H1 (cell line): Measurements from ENCODE around the gene TNF. TPM values are rescaled to one million over a fixed set of nuclear protein-coding genes. Genes with fewer than 3 reads are reported as not detected.

ENCODE experiments used
- CTCF ChIA-PET: fragments of 300-600 bp; sonication (Branson Sonifier 250); formaldehyde crosslinking; loops from one replicate; lab custom pipeline; 2021; ENCODE audit not compliant: partially characterized antibody; lab: Charles Lee
- POLR2A ChIA-PET: fragments of 300-600 bp; sonication (Branson Sonifier 250); formaldehyde crosslinking; loops from one replicate; lab custom pipeline; 2021; ENCODE audit warnings: inconsistent platforms; ENCODE audit not compliant: partially characterized antibody; lab: Charles Lee
- DNase-seq, 2 experiments: peaks; one replicate each; pipeline versions ENCODE4 v3.0.0 to v3.0.0-alpha.2; 2010 to 2022; ENCODE audit warnings: low spot score in 2 of 2, low read depth in 1 of 2, mixed read lengths in 1 of 2
- FAIRE-seq: peaks from 2 replicates; lab custom pipeline; 2011; peaks lifted over from hg19 to GRCh38; lab: Jason Lieb, UNC
- H2AFZ ChIP-seq: 2 replicates; pipeline ENCODE4 v1.8.1; 2012; ENCODE audit warnings: low read length, inconsistent platforms
- H2AK5ac ChIP-seq: 2 replicates; pipeline ENCODE4 v1.6.1; 2013; ENCODE audit warnings: low read depth, low read length
- H2BK120ac ChIP-seq: replicated peaks from 2 replicates; pipeline ENCODE3; 2013; ENCODE audit warnings: low read depth, low read length, inconsistent platforms
- H2BK12ac ChIP-seq: 2 replicates; pipeline ENCODE4 v1.6.1; 2013; ENCODE audit warnings: low read depth, low read length
- H2BK15ac ChIP-seq: 2 replicates; pipeline ENCODE4 v1.6.1; 2013; ENCODE audit warnings: low read length
- H2BK20ac ChIP-seq: 2 replicates; pipeline ENCODE4 v1.6.1; 2013; ENCODE audit warnings: low read length
- H2BK5ac ChIP-seq: 2 replicates; pipeline ENCODE4 v1.6.1; 2013; ENCODE audit warnings: low read depth, low read length
- H3K14ac ChIP-seq: 2 replicates; pipeline ENCODE4 v1.6.1; 2013; ENCODE audit warnings: inconsistent platforms; ENCODE audit not compliant: insufficient read length
- H3K18ac ChIP-seq: 2 replicates; pipeline ENCODE4 v1.6.1; 2013; ENCODE audit warnings: low read length; ENCODE audit errors: extremely low read depth
- H3K23ac ChIP-seq: 2 replicates; pipeline ENCODE4 v1.6.1; 2013; ENCODE audit warnings: inconsistent platforms; ENCODE audit not compliant: insufficient read length
- H3K23me2 ChIP-seq: 2 replicates; pipeline ENCODE4 v1.6.1; 2013; ENCODE audit warnings: low read depth, low read length
- H3K27ac ChIP-seq: 2 replicates; pipeline ENCODE4 v1.6.1; 2011; ENCODE audit warnings: low read depth, low read length, inconsistent platforms
- H3K27me3 ChIP-seq, 4 experiments: replicated peaks in 1 of 4; 1 replicate in 1 of 4; 2 replicates in 3 of 4; pipeline versions ENCODE4 v1.6.1 to v1.8.1; 2011 to 2013; ENCODE audit warnings: low read length in 3 of 4, mild to moderate bottlenecking in 3 of 4, inconsistent platforms in 2 of 4, mixed read lengths in 2 of 4, moderate library complexity in 1 of 4; ENCODE audit not compliant: control insufficient read depth in 3 of 4, insufficient read depth in 3 of 4; ENCODE audit errors: extremely low read depth in 1 of 4
- H3K36me3 ChIP-seq, 4 experiments: 2 replicates each; pipeline versions ENCODE4 v1.6.1 to v1.8.1; 2011 to 2013; ENCODE audit warnings: mild to moderate bottlenecking in 4 of 4, low read length in 3 of 4, moderate library complexity in 2 of 4, control low read depth in 1 of 4, inconsistent platforms in 1 of 4; ENCODE audit not compliant: insufficient read depth in 4 of 4, control insufficient read depth in 2 of 4
- H3K4ac ChIP-seq: replicated peaks from 2 replicates; pipeline ENCODE3; 2013; ENCODE audit warnings: low read length, low read depth, mixed read lengths, inconsistent platforms; ENCODE audit not compliant: insufficient read length
- H3K4me1 ChIP-seq, 4 experiments: replicated peaks in 1 of 4; 1 replicate in 1 of 4; 2 replicates in 3 of 4; pipeline versions ENCODE4 v1.6.1 to v1.8.1; 2011 to 2013; ENCODE audit warnings: low read length in 3 of 4, inconsistent platforms in 2 of 4, mixed read lengths in 1 of 4; ENCODE audit not compliant: insufficient read depth in 4 of 4, control insufficient read depth in 3 of 4
- H3K4me2 ChIP-seq, 2 experiments: 2 replicates each; pipeline versions ENCODE4 v1.6.1 to v1.8.1; 2011 to 2013; ENCODE audit warnings: low read depth in 2 of 2, low read length in 2 of 2, control low read depth in 1 of 2, inconsistent platforms in 1 of 2, mild to moderate bottlenecking in 1 of 2; ENCODE audit not compliant: insufficient read depth in 1 of 2
- H3K4me3 ChIP-seq, 4 experiments: fragments of 200-600, 300-600 bp in 1 of 4; sonication (generic), shearing (Covaris generic), sonication (Bioruptor Twin) in 1 of 4; 2 replicates each; pipeline versions ENCODE4 v1.5.1 to v1.8.1; 2011 to 2016; ENCODE audit warnings: low read length in 4 of 4, low read depth in 3 of 4, control low read depth in 2 of 4, inconsistent platforms in 2 of 4, mild to moderate bottlenecking in 2 of 4, mixed read lengths in 1 of 4, moderate library complexity in 1 of 4; ENCODE audit not compliant: insufficient read depth in 2 of 4; ENCODE audit errors: extremely low read depth in 1 of 4
- H3K56ac ChIP-seq: replicated peaks from 2 replicates; pipeline ENCODE3; 2013; ENCODE audit warnings: low read depth, mild to moderate bottlenecking, mixed read lengths, low read length, inconsistent platforms; ENCODE audit not compliant: insufficient read length
- H3K79me1 ChIP-seq: 2 replicates; pipeline ENCODE4 v1.6.1; 2013; ENCODE audit warnings: low read depth, low read length, control low read depth
- H3K79me2 ChIP-seq, 2 experiments: 2 replicates each; pipeline versions ENCODE4 v1.6.1 to v1.8.1; 2012 to 2013; ENCODE audit warnings: low read length in 2 of 2, mild to moderate bottlenecking in 2 of 2, inconsistent platforms in 1 of 2; ENCODE audit not compliant: insufficient read depth in 2 of 2, control insufficient read depth in 1 of 2
- H3K9ac ChIP-seq, 4 experiments: replicated peaks in 1 of 4; 1 replicate in 1 of 4; 2 replicates in 3 of 4; pipeline versions ENCODE4 v1.6.1 to v1.8.1; 2011 to 2013; ENCODE audit warnings: low read depth in 3 of 4, low read length in 3 of 4, control low read depth in 2 of 4, mild to moderate bottlenecking in 2 of 4, moderate library complexity in 2 of 4, inconsistent platforms in 1 of 4; ENCODE audit errors: extremely low read depth in 1 of 4
- H3K9me3 ChIP-seq, 2 experiments: 2 replicates each; pipeline versions ENCODE4 v1.6.1 to v1.8.1; 2012 to 2013; ENCODE audit warnings: mild to moderate bottlenecking in 2 of 2, moderate library complexity in 2 of 2, control low read depth in 1 of 2, inconsistent platforms in 1 of 2, low read depth in 1 of 2, low read length in 1 of 2, mixed read lengths in 1 of 2; ENCODE audit not compliant: insufficient read depth in 2 of 2
- H4K20me1 ChIP-seq, 2 experiments: replicated peaks in 1 of 2; 2 replicates each; pipeline versions ENCODE3 to v1.8.1; 2011 to 2013; ENCODE audit warnings: inconsistent platforms in 2 of 2, low read length in 2 of 2, mild to moderate bottlenecking in 1 of 2; ENCODE audit not compliant: insufficient read depth in 2 of 2, control insufficient read depth in 1 of 2
- H4K5ac ChIP-seq: 2 replicates; pipeline ENCODE4 v1.6.1; 2013; ENCODE audit warnings: low read length, low read depth, mixed read lengths, inconsistent platforms; ENCODE audit not compliant: insufficient read length
- H4K8ac ChIP-seq: 2 replicates; pipeline ENCODE4 v1.8.0; 2013; ENCODE audit warnings: mild to moderate bottlenecking, moderate library complexity, low read length, inconsistent platforms; ENCODE audit not compliant: insufficient read depth; ENCODE audit errors: extremely low read depth
- H4K91ac ChIP-seq: replicated peaks from 2 replicates; pipeline ENCODE3; 2013; ENCODE audit warnings: low read length, mixed read lengths, inconsistent platforms; ENCODE audit not compliant: insufficient read length
- BACH1 ChIP-seq: IDR thresholded peaks from 2 replicates; pipeline ENCODE4 v1.6.1; 2012; ENCODE audit warnings: low read length, improper control_type of control experiment
- CBX5 ChIP-seq: fragments of 300-800, 300-1000 bp; sonication (generic); IDR thresholded peaks from 2 replicates; pipeline ENCODE4 v1.7.1; 2016; ENCODE audit warnings: antibody characterized with exemption, low read length, low read depth
- KDM4A ChIP-seq: IDR thresholded peaks from one replicate; pipeline ENCODE4 v1.7.1; 2012; ENCODE audit warnings: low read depth, mild to moderate bottlenecking, moderate library complexity, low read length, inconsistent platforms; ENCODE audit not compliant: severe bottlenecking
- NANOG ChIP-seq: IDR thresholded peaks from 2 replicates; pipeline ENCODE4 v1.6.1; 2011; ENCODE audit warnings: low read length, low read depth, mild to moderate bottlenecking, inconsistent platforms; ENCODE audit not compliant: insufficient read depth, poor library complexity, severe bottlenecking
- POLR2A ChIP-seq, 2 experiments: IDR thresholded peaks; 1 replicate in 1 of 2; 2 replicates in 1 of 2; pipeline ENCODE4 v1.6.1; 2011; ENCODE audit warnings: low read depth in 2 of 2, low read length in 2 of 2, mild to moderate bottlenecking in 2 of 2; ENCODE audit errors: control extremely low read depth in 1 of 2
- RAD21 ChIP-seq, 2 experiments: IDR thresholded peaks in 1 of 2; conservative IDR thresholded peaks in 1 of 2; 2 replicates each; pipeline ENCODE4 v1.6.1; 2011; ENCODE audit warnings: low read depth in 2 of 2, low read length in 2 of 2, improper control_type of control experiment in 1 of 2, inconsistent platforms in 1 of 2, mild to moderate bottlenecking in 1 of 2, moderate library complexity in 1 of 2
- RBBP5 ChIP-seq: IDR thresholded peaks from 2 replicates; pipeline ENCODE4 v1.7.1; 2012; ENCODE audit warnings: low read depth, mild to moderate bottlenecking, inconsistent platforms, low read length, moderate library complexity, borderline replicate concordance
- SIRT6 ChIP-seq: IDR thresholded peaks from one replicate; pipeline ENCODE4 v1.7.1; 2012; ENCODE audit warnings: low read length, inconsistent platforms
- SP1 ChIP-seq: IDR thresholded peaks from 2 replicates; pipeline ENCODE4 v1.6.1; 2011; ENCODE audit warnings: low read depth, low read length
- WGBS, 2 experiments: shearing (Covaris generic) in 1 of 2; methylation state at CpG; one replicate each; pipeline versions ENCODE4 v1.1.6 to v1.1.7; 2013 to 2015; ENCODE audit warnings: low lambda C conversion rate in 2 of 2, mixed read lengths in 2 of 2, inconsistent platforms in 1 of 2, low coverage in 1 of 2, missing lambda C conversion rate in 1 of 2; ENCODE audit not compliant: insufficient replicate concordance in 2 of 2, insufficient coverage in 1 of 2, insufficient read length in 1 of 2; ENCODE audit errors: extremely low coverage in 1 of 2, missing lambda C conversion rate in 1 of 2; 5-methylcytosine and 5-hydroxymethylcytosine counted together
- polyA plus RNA-seq, 7 experiments: library from polyadenylated mRNA; depleted of rRNA in 3 of 7; stranded (reverse) in 5 of 7; unstranded in 2 of 7; fragments of >200 nt in 5 of 7; fragments of 200-250 nt in 2 of 7; gene quantifications; 1 replicate in 5 of 7; 2 replicates in 1 of 7; 4 replicates in 1 of 7; pipeline versions ENCODE4 v1.2.1 to v1.2.3, GENCODE V29; 2011 to 2013; ENCODE audit warnings: missing spikeins in 2 of 7, mixed read lengths in 2 of 7
- total RNA-seq: library from RNA; stranded (reverse); fragmentation: NEBNext Ultra II Directional; extraction: Animal tissue kit (Norgen Biotek cat#: 25700); gene quantifications from 2 replicates; pipeline ENCODE4 v1.2.1, GENCODE V29; 2021
- TF ChIP-seq, protein P1 (sequence below): IDR thresholded peaks from 2 replicates; pipeline ENCODE4 v1.6.1; 2012; ENCODE audit warnings: low read length, inconsistent platforms
- TF ChIP-seq, protein P2 (sequence below): IDR thresholded peaks from 2 replicates; pipeline ENCODE4 v1.6.1; 2011; ENCODE audit warnings: low read length, improper control_type of control experiment

Gene TNF
- total and polyA plus RNA-seq, 2 of the 8 experiments (the other 6 are each of a cell fraction or from before 2014, with no cell fraction given): not detected

DNA sequence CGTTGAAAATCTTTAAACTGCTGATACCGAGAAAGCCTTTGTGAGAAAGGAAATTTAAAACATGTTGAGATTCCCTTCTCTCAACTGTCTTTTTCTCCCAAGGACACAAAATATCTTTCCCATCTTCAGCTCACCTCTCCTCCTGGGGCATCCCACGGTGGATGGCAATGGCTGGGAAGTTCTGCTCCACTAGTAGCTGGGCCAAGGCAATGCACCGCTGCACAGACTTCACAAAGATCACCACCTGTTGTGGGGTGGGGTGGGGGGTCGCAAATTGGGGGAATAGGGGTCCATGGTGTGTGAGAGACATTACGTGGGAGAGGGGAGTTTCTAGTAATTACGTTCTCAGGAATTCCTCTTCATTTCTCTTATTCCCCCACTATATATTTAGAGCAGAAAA, 44.2 kb upstream of the TNF start:
- Histone ChIP-seq H4K8ac (no peak overlapping the region), H3K23ac (no peak overlapping the region), H2AFZ (no peak overlapping the region), H3K36me3 (peaks cover 54 to 70% (median 61%) of the 10 kb centered on the region in 4 experiments), H2BK20ac (no peak overlapping the region), H3K27me3 (no peaks in the 10 kb centered on the region), H3K23me2 (no peaks in the 10 kb centered on the region), H3K4me1 (peaks cover 1 to 5% (median 4%) of the 10 kb centered on the region in 4 experiments; a peak in 4 of 7 replicates), H3K4me3 (no peak overlapping the region), H3K56ac (no peak overlapping the region), H3K9me3 (no peaks in the 10 kb centered on the region), H3K4ac (no peak overlapping the region), H3K14ac (no peak overlapping the region), H3K4me2 (no peak overlapping the region), H2BK5ac (no peak overlapping the region), H3K27ac (no peak overlapping the region), H4K91ac (no peak overlapping the region), H2BK15ac (no peak overlapping the region), H2BK12ac (no peak overlapping the region), H2AK5ac (no peak overlapping the region), H4K5ac (no peak overlapping the region), H2BK120ac (no peak overlapping the region), H3K79me2 (peaks cover 0 to 19% of the 10 kb centered on the region in 2 experiments; a peak in 2 of 4 replicates), H3K9ac (no peak overlapping the region), H4K20me1 (peaks cover 29 to 41% of the 10 kb centered on the region in 2 experiments), H3K18ac (no peak overlapping the region), H3K79me1 (peaks cover 10% of the 10 kb centered on the region; the same call in 1 of the 2 replicates)
- DNase-seq (no peak), FAIRE-seq (no peak)
- ChIA-PET CTCF (interaction anchor here (1.4 to 1.8 kb wide), 4 partner anchors 15 to 67 kb away, joined by 3 to 6 read pairs (median 4); partner anchors contain the start of gene ATP6V1G2), POLR2A (interaction anchor here (0.9 to 18.4 kb wide), 21 partner anchors 8 to 359 kb away, joined by 3 to 428 read pairs (median 5); partner anchors contain the start of genes ATP6V1G2, BAG6, DDX39B and NFKBIL1)
- WGBS, 2 experiments: 91% methylated on average over 7 of the region's 7 CpGs; no CpG with 5 or more reads in 1 of the 2 experiments
- no peak for TF ChIP-seq SP1
- TF ChIP-seq, protein P1, sequence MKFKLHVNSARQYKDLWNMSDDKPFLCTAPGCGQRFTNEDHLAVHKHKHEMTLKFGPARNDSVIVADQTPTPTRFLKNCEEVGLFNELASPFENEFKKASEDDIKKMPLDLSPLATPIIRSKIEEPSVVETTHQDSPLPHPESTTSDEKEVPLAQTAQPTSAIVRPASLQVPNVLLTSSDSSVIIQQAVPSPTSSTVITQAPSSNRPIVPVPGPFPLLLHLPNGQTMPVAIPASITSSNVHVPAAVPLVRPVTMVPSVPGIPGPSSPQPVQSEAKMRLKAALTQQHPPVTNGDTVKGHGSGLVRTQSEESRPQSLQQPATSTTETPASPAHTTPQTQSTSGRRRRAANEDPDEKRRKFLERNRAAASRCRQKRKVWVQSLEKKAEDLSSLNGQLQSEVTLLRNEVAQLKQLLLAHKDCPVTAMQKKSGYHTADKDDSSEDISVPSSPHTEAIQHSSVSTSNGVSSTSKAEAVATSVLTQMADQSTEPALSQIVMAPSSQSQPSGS: no peak
- TF ChIP-seq RBBP5: no peak
- TF ChIP-seq, protein P2, sequence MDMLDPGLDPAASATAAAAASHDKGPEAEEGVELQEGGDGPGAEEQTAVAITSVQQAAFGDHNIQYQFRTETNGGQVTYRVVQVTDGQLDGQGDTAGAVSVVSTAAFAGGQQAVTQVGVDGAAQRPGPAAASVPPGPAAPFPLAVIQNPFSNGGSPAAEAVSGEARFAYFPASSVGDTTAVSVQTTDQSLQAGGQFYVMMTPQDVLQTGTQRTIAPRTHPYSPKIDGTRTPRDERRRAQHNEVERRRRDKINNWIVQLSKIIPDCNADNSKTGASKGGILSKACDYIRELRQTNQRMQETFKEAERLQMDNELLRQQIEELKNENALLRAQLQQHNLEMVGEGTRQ: no peak
- TF ChIP-seq KDM4A: no peak
- no peak for TF ChIP-seq POLR2A (IDR thresholded peaks at IDR 0.05; ENCODE audit: control extremely low read depth in 1 of 2, low read depth in 2 of 2, low read length in 2 of 2)
- TF ChIP-seq BACH1: no peak
- TF ChIP-seq CBX5: no peak
- TF ChIP-seq SIRT6: no peak
- TF ChIP-seq NANOG: no peak
- TF ChIP-seq RAD21 (IDR thresholded peaks at IDR 0.05 in 1 of 2, conservative IDR thresholded peaks at IDR 0.05 in 1 of 2; ENCODE audit: low read depth in 2 of 2, low read length in 2 of 2): no peak
